Sciatic nerve (tissue), 2 donors: ENCODE data around the gene STKLD1. TPM values are rescaled to one million over a fixed set of nuclear protein-coding genes. Genes with fewer than 3 reads are reported as not detected.

Experiments
- ATAC-seq: fragments of 200-7000 bp; cut with Tn5 transposase; one replicate; pipeline ENCODE4 v1.9.1; 2020; ENCODE audit warnings: mild to moderate bottlenecking, moderate library complexity
- DNase-seq: peaks from one replicate; pipeline ENCODE4 v3.0.0-alpha.2; 2020; ENCODE audit warnings: low spot score
- intact Hi-C: fragments of 100-400 bp; cut with DNase I; formaldehyde crosslinking; loops from one replicate; pipeline ENCODE4 v1.14.2; 2022
- total RNA-seq: library from RNA; stranded (reverse); fragmentation: NEBNext Ultra II Directional; extraction: Animal tissue kit (Norgen Biotek cat#: 25700); gene quantifications from one replicate; pipeline ENCODE4 v1.2.1, GENCODE V29; 2021
- donor health status: DM: no; HTN: no; CAD: no.
- donor health status: DM: no; HTN: no; CAD: no.

The STKLD1 gene
- total RNA-seq, 1 donor from 2014 or later: 2.6 TPM

- DNase-seq: no peak
- no peak for ATAC-seq
- intact Hi-C loops: no loop called here
Measured at GRCh38 chr9:133453651-133454050, 77.5 kb downstream of the STKLD1 start.

DNA sequence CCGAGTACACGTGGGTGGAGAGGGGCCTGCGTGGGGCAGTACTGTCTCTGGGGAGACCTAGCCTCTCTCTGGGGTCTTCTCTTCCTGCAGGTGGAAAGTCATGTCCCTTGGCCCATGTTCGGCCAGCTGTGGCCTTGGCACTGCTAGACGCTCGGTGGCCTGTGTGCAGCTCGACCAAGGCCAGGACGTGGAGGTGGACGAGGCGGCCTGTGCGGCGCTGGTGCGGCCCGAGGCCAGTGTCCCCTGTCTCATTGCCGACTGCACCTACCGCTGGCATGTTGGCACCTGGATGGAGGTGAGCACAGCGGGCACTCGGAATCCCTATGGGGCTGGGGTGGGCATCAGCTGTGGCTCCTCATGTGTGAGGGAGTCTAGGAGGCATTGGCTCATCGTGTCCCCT, 78.2 kb downstream of the STKLD1 start:
- ATAC-seq (no peak), DNase-seq (no peak)
- intact Hi-C loops: no loop called here

GRCh38 chr9:133454943-133455673, 78.9 kb downstream of the STKLD1 start:
- intact Hi-C loops: no loop called here
- ATAC-seq: no peak
- DNase-seq: no peak

Other genes with a start within 250 kb of the STKLD1 start
- gene GBGT1, start 212.5 kb upstream of the STKLD1 start, total RNA-seq: 23.2 TPM
- not detected for gene OBP2B, start 167.1 kb upstream of the STKLD1 start, total RNA-seq
- gene ABO, start 101.2 kb upstream of the STKLD1 start, total RNA-seq: 10.9 TPM
- gene SURF6, start 40.2 kb upstream of the STKLD1 start, total RNA-seq: 17.3 TPM
- gene MED22, start 28.2 kb upstream of the STKLD1 start, total RNA-seq: 36.2 TPM
- gene RPL7A, start 28.1 kb upstream of the STKLD1 start, total RNA-seq: 1,196 TPM
- 40.9 TPM for gene SURF1, start 19.9 kb upstream of the STKLD1 start, total RNA-seq
- gene SURF2, start 19.8 kb upstream of the STKLD1 start, total RNA-seq: 13.6 TPM
- 91.3 TPM for gene SURF4, start 306 bp upstream of the STKLD1 start, total RNA-seq
- gene REXO4, start 41.6 kb downstream of the STKLD1 start, total RNA-seq: 23.8 TPM
- gene ADAMTS13, start 46.0 kb downstream of the STKLD1 start, total RNA-seq: 4.6 TPM
- 10.1 TPM for gene CACFD1, start 83.6 kb downstream of the STKLD1 start, total RNA-seq
- 3.3 TPM for gene SLC2A6, start 102.7 kb downstream of the STKLD1 start, total RNA-seq
- gene MYMK, start 148.6 kb downstream of the STKLD1 start, total RNA-seq: not detected
- 22.3 TPM for gene ADAMTSL2, start 158.3 kb downstream of the STKLD1 start, total RNA-seq
- gene FAM163B, start 233.0 kb downstream of the STKLD1 start, total RNA-seq: not detected